Measurements from ENCODE around the gene CIT.

DNA sequence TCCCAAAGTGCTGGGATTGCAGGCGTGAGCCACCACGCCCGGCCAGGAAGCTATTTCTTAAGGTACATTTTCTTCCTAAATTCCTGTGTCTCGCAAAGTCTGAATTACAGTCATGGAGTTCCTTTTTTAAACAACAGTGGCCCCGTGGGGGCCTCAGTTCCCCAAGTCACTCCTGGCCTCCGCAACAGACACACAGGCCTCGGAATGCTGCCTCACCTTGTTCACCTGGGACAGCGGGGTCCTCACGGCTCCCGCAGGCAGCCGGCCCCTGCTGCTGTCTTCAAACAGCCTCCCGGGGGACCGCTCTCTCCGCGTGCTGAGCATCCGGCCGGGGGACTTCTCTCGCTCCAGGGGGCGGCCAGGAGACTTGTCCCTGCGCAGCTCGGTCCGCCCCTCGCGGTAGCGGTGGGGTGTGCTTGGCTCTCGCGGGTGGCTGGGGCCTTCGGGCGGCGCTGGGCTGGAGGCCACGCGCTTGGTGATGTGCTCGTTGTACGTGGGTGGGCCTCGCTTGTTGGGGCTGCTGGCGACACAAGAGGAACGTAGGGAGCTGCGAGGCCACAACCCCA lies 187.1 kb downstream of the CIT start:
- TF ChIP-seq, protein P1, sequence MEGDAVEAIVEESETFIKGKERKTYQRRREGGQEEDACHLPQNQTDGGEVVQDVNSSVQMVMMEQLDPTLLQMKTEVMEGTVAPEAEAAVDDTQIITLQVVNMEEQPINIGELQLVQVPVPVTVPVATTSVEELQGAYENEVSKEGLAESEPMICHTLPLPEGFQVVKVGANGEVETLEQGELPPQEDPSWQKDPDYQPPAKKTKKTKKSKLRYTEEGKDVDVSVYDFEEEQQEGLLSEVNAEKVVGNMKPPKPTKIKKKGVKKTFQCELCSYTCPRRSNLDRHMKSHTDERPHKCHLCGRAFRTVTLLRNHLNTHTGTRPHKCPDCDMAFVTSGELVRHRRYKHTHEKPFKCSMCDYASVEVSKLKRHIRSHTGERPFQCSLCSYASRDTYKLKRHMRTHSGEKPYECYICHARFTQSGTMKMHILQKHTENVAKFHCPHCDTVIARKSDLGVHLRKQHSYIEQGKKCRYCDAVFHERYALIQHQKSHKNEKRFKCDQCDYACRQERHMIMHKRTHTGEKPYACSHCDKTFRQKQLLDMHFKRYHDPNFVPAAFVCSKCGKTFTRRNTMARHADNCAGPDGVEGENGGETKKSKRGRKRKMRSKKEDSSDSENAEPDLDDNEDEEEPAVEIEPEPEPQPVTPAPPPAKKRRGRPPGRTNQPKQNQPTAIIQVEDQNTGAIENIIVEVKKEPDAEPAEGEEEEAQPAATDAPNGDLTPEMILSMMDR (IDR thresholded peaks at IDR 0.05; ENCODE audit: low read length), result no peak
- no peak for TF ChIP-seq EZH2 (IDR thresholded peaks at IDR 0.05; ENCODE audit: borderline replicate concordance, low read length)

All from OCI-LY1 (cell line).